ENCODE measurements around the gene FGD6. TPM values are rescaled to one million over a fixed set of nuclear protein-coding genes. Genes with fewer than 3 reads are reported as not detected.
"Not testable (repeated sequence)": the region's sequence is repeated elsewhere in the genome, so short reads cannot be mapped to it uniquely, and the experiment has no call there.

FGD6 gene
- total RNA-seq, 1 donor = 12.5 TPM

- TF ChIP-seq CTCF (IDR thresholded peaks at IDR 0.05; ENCODE audit: insufficient read depth, low read length) = no peak
- no peak for DNase-seq (ENCODE audit: low read depth)
- H3K4me3 ChIP-seq (ENCODE audit: low read depth, low read length) = no peak overlapping the region
Measured at GRCh38 chr12:95243497-95244183, 26.4 kb upstream of the FGD6 start.

- TF ChIP-seq CTCF (IDR thresholded peaks at IDR 0.05; ENCODE audit: insufficient read depth, low read length) = no peak
- DNase-seq (ENCODE audit: low read depth) = no peak
- H3K4me3 ChIP-seq (ENCODE audit: low read depth, low read length) = no peak overlapping the region
Measured at GRCh38 chr12:95241761-95242506, 24.7 kb upstream of the FGD6 start.

- H3K4me3 ChIP-seq (ENCODE audit: low read depth, low read length); DNase-seq (ENCODE audit: low read depth): not testable (repeated sequence)
Measured at GRCh38 chr12:95241138-95241537, 23.9 kb upstream of the FGD6 start.

- no peak overlapping the region for H3K4me3 ChIP-seq (ENCODE audit: low read depth, low read length)
- TF ChIP-seq CTCF (IDR thresholded peaks at IDR 0.05; ENCODE audit: insufficient read depth, low read length) = no peak
- no peak for DNase-seq (ENCODE audit: low read depth)
Measured at GRCh38 chr12:95240556-95240955, 23.3 kb upstream of the FGD6 start.

- H3K4me3 ChIP-seq (ENCODE audit: low read depth, low read length); DNase-seq (ENCODE audit: low read depth): not testable (repeated sequence)
Measured at GRCh38 chr12:95239835-95240234, 22.6 kb upstream of the FGD6 start.

- H3K4me3 ChIP-seq (ENCODE audit: low read depth, low read length) = no peak overlapping the region
- no peak for TF ChIP-seq CTCF (IDR thresholded peaks at IDR 0.05; ENCODE audit: insufficient read depth, low read length)
- DNase-seq (ENCODE audit: low read depth) = no peak
Measured at GRCh38 chr12:95239216-95239615, 21.9 kb upstream of the FGD6 start.

GRCh38 chr12:95238150-95238549, 20.9 kb upstream of the FGD6 start:
- no peak for TF ChIP-seq CTCF (IDR thresholded peaks at IDR 0.05; ENCODE audit: insufficient read depth, low read length)
- no peak overlapping the region for H3K4me3 ChIP-seq (ENCODE audit: low read depth, low read length)
- no peak for DNase-seq (ENCODE audit: low read depth)

GRCh38 chr12:95237315-95237714, 20.0 kb upstream of the FGD6 start:
- no peak for DNase-seq (ENCODE audit: low read depth)
- no peak overlapping the region for H3K4me3 ChIP-seq (ENCODE audit: low read depth, low read length)
- TF ChIP-seq CTCF (IDR thresholded peaks at IDR 0.05; ENCODE audit: insufficient read depth, low read length) = no peak

- not testable (repeated sequence) for H3K4me3 ChIP-seq (ENCODE audit: low read depth, low read length); DNase-seq (ENCODE audit: low read depth)
Measured at GRCh38 chr12:95235621-95236020, 18.4 kb upstream of the FGD6 start.

- not testable (repeated sequence) for H3K4me3 ChIP-seq (ENCODE audit: low read depth, low read length); DNase-seq (ENCODE audit: low read depth)
Measured at GRCh38 chr12:95234187-95234586, 16.9 kb upstream of the FGD6 start.

Data from fibroblast of the aortic adventitia (primary cell).